ENCODE data around the gene ADA.
"Not testable (repeated sequence)": the region's sequence is repeated elsewhere in the genome, so short reads cannot be mapped to it uniquely, and the experiment has no call there.

Gene ADA

GRCh38 chr20:44651684-44652423 lies at the start of gene ADA:
TSS of gene ADA (minus strand) at chr20:44651699. CDS start at chr20:44651607, 92 bp downstream.
- FAIRE-seq (no peak), DNase-seq (ENCODE audit: low spot score) (peak; percentile 23)

- FAIRE-seq: no peak
- no peak for DNase-seq (ENCODE audit: low spot score)
Observed at GRCh38 chr20:44700306-44700705, 48.8 kb upstream of the ADA start.

GRCh38 chr20:44698351-44698750 lies 46.9 kb upstream of the ADA start:
- FAIRE-seq: no peak
- no peak for DNase-seq (ENCODE audit: low spot score)

GRCh38 chr20:44697041-44697440 lies 45.5 kb upstream of the ADA start:
- FAIRE-seq; DNase-seq (ENCODE audit: low spot score): not testable (repeated sequence)

- FAIRE-seq (no peak), DNase-seq (ENCODE audit: low spot score) (no peak)
Observed at GRCh38 chr20:44696315-44696714, 44.8 kb upstream of the ADA start.

GRCh38 chr20:44695674-44696300 lies 44.3 kb upstream of the ADA start:
- FAIRE-seq (no peak), DNase-seq (ENCODE audit: low spot score) (no peak)

GRCh38 chr20:44695295-44695673 lies 43.8 kb upstream of the ADA start:
- FAIRE-seq: no peak

GRCh38 chr20:44694159-44694558 lies 42.7 kb upstream of the ADA start:
- no peak for DNase-seq (ENCODE audit: low spot score)
- FAIRE-seq: no peak

More at GRCh38 chr20:44695295-44695673, 43.8 kb upstream of the ADA start:
- DNase-seq (ENCODE audit: low spot score): no peak

- DNase-seq (ENCODE audit: low spot score) (no peak), FAIRE-seq (no peak)
Observed at GRCh38 chr20:44693627-44694026, 42.1 kb upstream of the ADA start.

- FAIRE-seq (peak; percentile 98), DNase-seq (ENCODE audit: low spot score) (peak; percentile 100)
Observed at GRCh38 chr20:44692932-44693480, 41.5 kb upstream of the ADA start.

GRCh38 chr20:44691424-44692423 lies 40.2 kb upstream of the ADA start:
- DNase-seq (ENCODE audit: low spot score): no peak

GRCh38 chr20:44690781-44691423 lies 39.4 kb upstream of the ADA start:
- DNase-seq (ENCODE audit: low spot score) (no peak), FAIRE-seq (no peak)

More at GRCh38 chr20:44691424-44692423, 40.2 kb upstream of the ADA start:
- FAIRE-seq: no peak

- FAIRE-seq: no peak
Observed at GRCh38 chr20:44689809-44690208, 38.3 kb upstream of the ADA start.

GRCh38 chr20:44688053-44688625 lies 36.6 kb upstream of the ADA start:
- FAIRE-seq (no peak), DNase-seq (ENCODE audit: low spot score) (no peak)

More at GRCh38 chr20:44689809-44690208, 38.3 kb upstream of the ADA start:
- no peak for DNase-seq (ENCODE audit: low spot score)

- FAIRE-seq (no peak), DNase-seq (ENCODE audit: low spot score) (no peak)
Observed at GRCh38 chr20:44686934-44687333, 35.4 kb upstream of the ADA start.

- DNase-seq (ENCODE audit: low spot score) (no peak), FAIRE-seq (no peak)
Observed at GRCh38 chr20:44684047-44684967, 32.8 kb upstream of the ADA start.

- FAIRE-seq (no peak), DNase-seq (ENCODE audit: low spot score) (peak; percentile 46)
Observed at GRCh38 chr20:44683263-44684046, 32.0 kb upstream of the ADA start.

- FAIRE-seq (no peak), DNase-seq (ENCODE audit: low spot score) (no peak)
Observed at GRCh38 chr20:44681796-44682566, 30.5 kb upstream of the ADA start.
